GM18951 (cell line): Measurements from ENCODE around the gene OSBPL5.
"Not testable (repeated sequence)": the region's sequence is repeated elsewhere in the genome, so short reads cannot be mapped to it uniquely, and the experiment has no call there.

Source experiments
- POLR2A ChIP-seq: IDR thresholded peaks from 4 replicates; pipeline ENCODE4 v1.6.1; 2011; ENCODE audit warnings: mild to moderate bottlenecking; ENCODE audit not compliant: insufficient read length, insufficient read depth; ENCODE audit errors: extremely low read depth
- in situ Hi-C: fragments of 300-500 bp; cut with MboI; formaldehyde crosslinking; loops from one replicate; pipeline ENCODE4 v1.12.0; 2022; ENCODE audit warnings: low sequenced_read_pairs, mixed read lengths, inconsistent platforms; ENCODE audit not compliant: unreplicated experiment

OSBPL5 gene

GRCh38 chr11:3169255-3170043 is 4.3 kb upstream of the OSBPL5 start:
- in situ Hi-C loops, result no loop called here

DNA sequence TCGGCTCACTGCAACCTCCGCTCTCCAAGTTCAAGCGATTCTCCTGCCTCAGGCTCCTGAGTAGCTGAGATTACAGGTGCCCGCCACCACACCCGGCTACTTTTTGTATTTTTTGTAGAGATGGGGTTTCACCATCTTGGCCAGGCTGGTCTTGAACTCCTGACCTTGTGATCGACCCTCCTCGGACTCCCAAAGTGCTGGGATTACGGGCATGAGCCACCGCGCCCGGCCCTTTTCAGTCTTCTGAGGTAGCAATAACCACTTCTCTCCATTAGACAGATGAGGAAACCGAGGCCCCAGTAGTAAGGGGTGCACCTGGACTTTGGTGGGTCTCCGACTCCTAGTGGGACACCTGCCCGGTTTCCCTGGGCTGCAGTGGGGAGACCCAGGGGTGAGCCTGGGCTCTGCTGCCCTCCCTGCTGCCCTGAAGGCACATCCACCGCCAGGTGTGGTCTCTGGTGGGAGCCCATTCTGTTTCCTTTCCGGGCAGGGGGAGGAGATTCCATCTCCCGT is 3.7 kb upstream of the OSBPL5 start:
- in situ Hi-C loops, result not testable (repeated sequence)

More at GRCh38 chr11:3169255-3170043, 4.3 kb upstream of the OSBPL5 start:
- TF ChIP-seq POLR2A, result no peak

DNA sequence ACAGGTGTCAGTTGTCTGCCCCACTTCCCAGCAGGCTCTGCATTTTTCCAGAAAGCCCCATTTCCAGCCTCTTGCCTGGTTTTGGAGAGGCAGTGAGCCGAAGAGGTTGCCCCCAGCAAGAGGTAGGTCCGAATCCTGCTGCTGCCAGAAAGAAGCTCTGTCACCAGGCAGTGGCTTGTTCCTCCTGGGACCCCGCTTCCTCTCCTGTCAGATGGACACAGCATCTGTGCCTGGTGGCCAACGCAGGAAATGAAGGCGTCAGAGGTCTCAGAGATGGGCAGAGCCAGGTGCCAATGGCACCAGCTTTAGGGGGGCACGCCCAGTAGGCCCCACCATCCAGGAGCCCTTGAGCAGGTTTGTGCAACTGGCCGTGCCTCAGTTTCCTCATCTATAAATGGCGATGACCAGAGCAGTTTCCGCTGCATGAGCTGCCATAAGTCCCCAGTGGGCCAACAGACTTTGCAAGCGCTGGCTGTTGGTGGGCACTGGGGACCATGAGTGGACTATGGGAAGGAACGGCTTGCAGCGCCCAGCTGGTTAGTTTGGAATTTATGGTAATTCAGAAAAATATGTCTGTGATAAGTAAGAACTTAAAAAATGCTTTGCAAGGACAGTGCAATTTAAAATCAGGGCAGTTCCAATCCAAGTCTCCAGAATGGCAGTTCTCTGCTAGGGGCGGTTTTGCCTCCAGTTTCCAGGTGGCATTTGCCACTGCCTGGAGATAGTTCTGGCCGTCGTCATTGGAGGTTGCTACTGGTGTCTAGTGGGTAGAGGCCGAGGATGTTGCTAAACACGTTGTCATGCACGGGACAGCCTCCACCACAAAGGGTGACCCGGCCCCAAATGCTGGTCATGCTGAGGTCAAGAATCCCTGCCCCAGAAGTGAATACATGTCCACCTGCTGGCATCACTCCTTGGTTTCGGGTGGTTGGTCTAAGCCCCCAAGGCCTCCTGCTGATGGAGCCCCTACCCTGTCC is 2.3 kb upstream of the OSBPL5 start:
- TF ChIP-seq POLR2A, result no peak
- in situ Hi-C loops, result no loop called here

GRCh38 chr11:3166268-3167142 is 1.4 kb upstream of the OSBPL5 start:
- no peak for TF ChIP-seq POLR2A
- in situ Hi-C loops, result no loop called here

GRCh38 chr11:3165916-3166267 is 782 bp upstream of the OSBPL5 start:
- no peak for TF ChIP-seq POLR2A
- in situ Hi-C loops, result no loop called here

GRCh38 chr11:3164552-3165151 is 458 bp downstream of the OSBPL5 start:
- no peak for TF ChIP-seq POLR2A
- in situ Hi-C loops, result no loop called here

GRCh38 chr11:3164138-3164551 is 965 bp downstream of the OSBPL5 start:
- in situ Hi-C loops, result no loop called here
- no peak for TF ChIP-seq POLR2A

- in situ Hi-C loops, result no loop called here
- no peak for TF ChIP-seq POLR2A
Measured at GRCh38 chr11:3163241-3163981, 1.7 kb downstream of the OSBPL5 start.

- TF ChIP-seq POLR2A, result no peak
- in situ Hi-C loops, result no loop called here
Measured at GRCh38 chr11:3162410-3163240, 2.5 kb downstream of the OSBPL5 start.

DNA sequence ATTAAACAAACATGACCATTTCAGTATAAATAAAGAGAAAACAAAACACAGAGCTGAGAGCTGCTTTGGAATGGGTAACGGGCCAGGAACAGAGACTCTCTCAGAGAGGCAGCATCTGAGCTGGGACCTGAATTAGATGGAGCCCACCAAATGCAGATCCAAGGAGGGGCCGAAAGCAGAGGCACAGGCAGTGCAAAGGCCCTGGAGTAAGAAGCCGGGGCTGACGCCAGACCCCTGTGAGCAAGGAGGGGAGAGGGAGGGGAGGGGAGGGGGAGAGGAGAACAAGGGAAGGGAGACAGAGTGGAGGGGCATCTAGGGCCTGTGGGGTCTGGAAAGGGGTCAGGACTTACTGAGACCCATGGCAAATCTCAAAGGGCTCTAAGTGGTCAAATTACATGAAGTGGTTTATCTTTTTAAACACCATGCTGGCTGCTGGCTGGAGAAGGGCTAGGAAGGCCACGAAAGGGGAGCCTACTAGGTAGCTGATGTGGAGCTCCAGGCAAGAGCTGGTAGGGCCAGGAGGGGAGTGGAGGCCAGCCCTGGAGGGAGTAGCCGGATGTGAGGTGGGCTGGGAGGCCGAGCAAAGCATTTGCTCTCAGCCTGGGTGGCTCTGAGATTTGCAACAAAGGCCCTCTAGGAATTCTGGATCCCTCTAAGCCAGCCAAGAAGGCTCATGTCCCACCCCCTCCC is 3.2 kb downstream of the OSBPL5 start:
- in situ Hi-C loops, result no loop called here
- no peak for TF ChIP-seq POLR2A
